ENCODE results near the gene TSKU. TPM values are rescaled to one million over a fixed set of nuclear protein-coding genes. Genes with fewer than 3 reads are reported as not detected.
A peak's percentile ranks its signal among the peaks of the same experiment; 100 is the strongest.

TSKU gene
- polyA plus RNA-seq, 10 donors: 14.8 to 32.4 (median 20.2) TPM

- DNase-seq: no peak
Measured at GRCh38 chr11:76750067-76750466, 33.1 kb upstream of the TSKU start.

GRCh38 chr11:76750746-76751145 lies 32.4 kb upstream of the TSKU start:
- DNase-seq: no peak

- peak; percentile 49 to 80 (median 63) for DNase-seq
Measured at GRCh38 chr11:76752321-76753143, 30.6 kb upstream of the TSKU start.

GRCh38 chr11:76753449-76753848 lies 29.7 kb upstream of the TSKU start:
- no peak for DNase-seq

GRCh38 chr11:76753950-76754349 lies 29.2 kb upstream of the TSKU start:
- DNase-seq: no peak

- no peak for DNase-seq
Measured at GRCh38 chr11:76756341-76756741, 26.8 kb upstream of the TSKU start.

- DNase-seq: no peak
Measured at GRCh38 chr11:76758311-76758710, 24.8 kb upstream of the TSKU start.

GRCh38 chr11:76759092-76759491 lies 24.1 kb upstream of the TSKU start:
- no peak for DNase-seq

GRCh38 chr11:76759517-76759916 lies 23.6 kb upstream of the TSKU start:
- no peak for DNase-seq

GRCh38 chr11:76760236-76760635 lies 22.9 kb upstream of the TSKU start:
- no peak for DNase-seq

GRCh38 chr11:76761718-76762355 lies 21.3 kb upstream of the TSKU start:
- no peak for DNase-seq

GRCh38 chr11:76762356-76762752 lies 20.8 kb upstream of the TSKU start:
- no peak for DNase-seq

- no peak for DNase-seq
Measured at GRCh38 chr11:76762867-76763572, 20.1 kb upstream of the TSKU start.

- DNase-seq: peak; percentile 56 to 77 (median 73)
Measured at GRCh38 chr11:76763573-76764346, 19.4 kb upstream of the TSKU start.

- no peak for DNase-seq
Measured at GRCh38 chr11:76764941-76765665, 18.1 kb upstream of the TSKU start.

GRCh38 chr11:76765863-76766350 lies 17.2 kb upstream of the TSKU start:
- no peak for DNase-seq

GRCh38 chr11:76766521-76766920 lies 16.6 kb upstream of the TSKU start:
- no peak for DNase-seq

GRCh38 chr11:76767659-76768058 lies 15.5 kb upstream of the TSKU start:
- DNase-seq: no peak

- DNase-seq: peak in 1 of 3 donors; percentile 83
Measured at GRCh38 chr11:76768088-76768908, 14.9 kb upstream of the TSKU start.

GRCh38 chr11:76768909-76769560 lies 14.1 kb upstream of the TSKU start:
- no peak for DNase-seq
